Stomach (tissue), 9 donors: ENCODE measurements around the gene SLC35C1. TPM values are rescaled to one million over a fixed set of nuclear protein-coding genes. Genes with fewer than 3 reads are reported as not detected.

ENCODE experiments used
- DNase-seq, 2 donors: peaks; one replicate each; pipeline versions ENCODE4 v3.0.0 to v3.0.0-alpha.2; 2013 to 2019
- H3K27ac ChIP-seq, 5 donors: fragments of 200-600 bp in 4 of 5; sonication (generic) in 4 of 5; one replicate each; pipeline ENCODE4 v1.5.1; 2013 to 2019; ENCODE audit warnings: mild to moderate bottlenecking in 1 of 5, moderate library complexity in 1 of 5
- H3K27me3 ChIP-seq, 3 donors: fragments of 200-600 bp; sonication (generic); one replicate each; pipeline ENCODE4 v1.5.1; 2017 to 2019; ENCODE audit warnings: mixed run types in 1 of 3
- H3K36me3 ChIP-seq, 4 donors: fragments of 200-600 bp; sonication (generic); 1 replicate in 3 of 4; 2 replicates in 1 of 4; pipeline ENCODE4 v1.5.1; 2016 to 2019
- H3K4me1 ChIP-seq, 4 donors: fragments of 200-600 bp; sonication (generic); one replicate each; pipeline ENCODE4 v1.5.1; 2016 to 2019
- H3K4me3 ChIP-seq, 4 donors: fragments of 200-600 bp; sonication (generic) in 3 of 4; one replicate each; pipeline ENCODE4 v1.5.1; 2016 to 2019; ENCODE audit warnings: mild to moderate bottlenecking in 1 of 4
- H3K9me3 ChIP-seq, 4 donors: fragments of 200-600 bp; sonication (generic); one replicate each; pipeline ENCODE4 v1.5.1; 2016 to 2019
- EP300 ChIP-seq: sonication (generic); formaldehyde crosslinking; IDR thresholded peaks from one replicate; pipeline ENCODE4 v1.6.1; 2017; ENCODE audit warnings: antibody characterized with exemption
- POLR2A ChIP-seq, 4 donors: fragments of 450-650 bp; IDR thresholded peaks; one replicate each; pipeline ENCODE4 v1.6.1; 2016; ENCODE audit warnings: antibody characterized with exemption in 4 of 4, control low read depth in 2 of 4, mild to moderate bottlenecking in 1 of 4, moderate library complexity in 1 of 4
- POLR2AphosphoS5 ChIP-seq, 3 donors: sonication (generic); formaldehyde crosslinking; IDR thresholded peaks; one replicate each; pipeline ENCODE4 v1.6.1; 2016; ENCODE audit warnings: antibody characterized with exemption in 3 of 3
- WGBS, 5 donors: extraction: QIAGEN DNeasy Blood & Tissue Kit in 3 of 5; methylation state at CpG; one replicate each; pipeline versions ENCODE4 v1.1.5 to v1.1.7; 2013 to 2018; 5-methylcytosine and 5-hydroxymethylcytosine counted together
- intact Hi-C: fragments of 100-400 bp; cut with DNase I; formaldehyde crosslinking; loops from one replicate; pipeline ENCODE4 v1.15.1; 2023; ENCODE audit warnings: low total_unique reads
- polyA plus RNA-seq, 3 donors: library from polyadenylated mRNA; stranded (reverse); fragments of 200-250 nt; gene quantifications; one replicate each; pipeline ENCODE4 v1.2.3, GENCODE V29; 2013
- total RNA-seq, 5 donors: library from RNA; depleted of rRNA; stranded (reverse); fragments of >200 nt; gene quantifications; one replicate each; pipeline versions ENCODE4 v1.1.0 to v1.2.3, GENCODE V29; 2014 to 2016
- TF ChIP-seq, protein P1 (sequence below), 7 experiments: fragments of 450-650 bp in 4 of 7; fragments of 200-600 bp in 3 of 7; sonication (generic) in 3 of 7; IDR thresholded peaks; one replicate each; pipeline ENCODE4 v1.5.1; 2016 to 2019; ENCODE audit warnings: antibody characterized with exemption in 7 of 7, control low read depth in 2 of 7, mild to moderate bottlenecking in 1 of 7
- donor health status: healthy with polysubstance abuse.
- donor health status: Bipolar disorder and iron deficiency.
- donor health status: healthy.

Gene SLC35C1
- total and polyA plus RNA-seq, 8 donors: 7.6 to 21.4 (median 9.4) TPM

DNA sequence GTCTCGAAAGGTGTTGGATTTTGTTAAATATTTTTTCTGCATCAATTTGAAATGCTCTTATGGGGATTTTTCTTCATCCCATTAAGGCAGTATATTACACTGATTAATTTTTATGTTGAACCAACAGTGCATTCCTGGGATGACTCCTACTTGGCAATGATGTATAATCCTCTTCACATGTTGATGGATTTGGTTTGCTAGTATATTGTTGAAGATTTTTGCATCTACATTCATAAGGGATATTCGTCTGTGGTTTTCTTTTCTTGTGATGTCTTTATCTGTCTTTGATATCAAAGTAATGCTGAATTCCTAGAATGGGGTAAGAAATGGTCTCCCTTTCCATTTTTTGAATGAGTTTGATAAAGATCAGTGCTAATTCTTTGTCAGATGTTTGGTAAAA lies 18.7 kb upstream of the SLC35C1 start:
- no peak for TF ChIP-seq POLR2A (IDR thresholded peaks at IDR 0.05)
- TF ChIP-seq, protein P1, sequence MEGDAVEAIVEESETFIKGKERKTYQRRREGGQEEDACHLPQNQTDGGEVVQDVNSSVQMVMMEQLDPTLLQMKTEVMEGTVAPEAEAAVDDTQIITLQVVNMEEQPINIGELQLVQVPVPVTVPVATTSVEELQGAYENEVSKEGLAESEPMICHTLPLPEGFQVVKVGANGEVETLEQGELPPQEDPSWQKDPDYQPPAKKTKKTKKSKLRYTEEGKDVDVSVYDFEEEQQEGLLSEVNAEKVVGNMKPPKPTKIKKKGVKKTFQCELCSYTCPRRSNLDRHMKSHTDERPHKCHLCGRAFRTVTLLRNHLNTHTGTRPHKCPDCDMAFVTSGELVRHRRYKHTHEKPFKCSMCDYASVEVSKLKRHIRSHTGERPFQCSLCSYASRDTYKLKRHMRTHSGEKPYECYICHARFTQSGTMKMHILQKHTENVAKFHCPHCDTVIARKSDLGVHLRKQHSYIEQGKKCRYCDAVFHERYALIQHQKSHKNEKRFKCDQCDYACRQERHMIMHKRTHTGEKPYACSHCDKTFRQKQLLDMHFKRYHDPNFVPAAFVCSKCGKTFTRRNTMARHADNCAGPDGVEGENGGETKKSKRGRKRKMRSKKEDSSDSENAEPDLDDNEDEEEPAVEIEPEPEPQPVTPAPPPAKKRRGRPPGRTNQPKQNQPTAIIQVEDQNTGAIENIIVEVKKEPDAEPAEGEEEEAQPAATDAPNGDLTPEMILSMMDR (IDR thresholded peaks at IDR 0.05): no peak
- no peak for TF ChIP-seq POLR2AphosphoS5 (IDR thresholded peaks at IDR 0.05)
- no peak for TF ChIP-seq EP300
- Histone ChIP-seq H3K4me1 (no peaks in the 10 kb centered on the region), H3K36me3 (no peaks in the 10 kb centered on the region), H3K4me3 (no peak overlapping the region), H3K9me3 (peaks cover 0 to 14% (median 12%) of the 10 kb centered on the region in 4 donors), H3K27me3 (peaks cover 0 to 18% (median 0%) of the 10 kb centered on the region in 3 donors), H3K27ac (no peak overlapping the region)
- DNase-seq: no peak
- intact Hi-C loops: no loop called here
- WGBS, 5 donors: 80 to 84% (median 81%) methylated on average over 2 of the region's 2 CpGs

GRCh38 chr11:45788887-45789286 lies 16.1 kb upstream of the SLC35C1 start:
- 81 to 91% (median 88%) methylated on average over 3 of the region's 3 CpGs for WGBS, 5 donors
- TF ChIP-seq EP300: no peak
- TF ChIP-seq POLR2AphosphoS5 (IDR thresholded peaks at IDR 0.05): no peak

GRCh38 chr11:45791524-45791923 lies 13.4 kb upstream of the SLC35C1 start:
- Histone ChIP-seq H3K4me1 (peaks cover 0 to 7% (median 4%) of the 10 kb centered on the region in 4 donors), H3K27me3 (peaks cover 0 to 24% (median 0%) of the 10 kb centered on the region in 3 donors), H3K4me3 (no peak overlapping the region), H3K36me3 (no peaks in the 10 kb centered on the region), H3K27ac (no peak overlapping the region), H3K9me3 (peaks cover 0 to 13% (median 10%) of the 10 kb centered on the region in 4 donors)
- TF ChIP-seq EP300 (no peak), POLR2A (IDR thresholded peaks at IDR 0.05) (no peak), POLR2AphosphoS5 (IDR thresholded peaks at IDR 0.05) (no peak)
- TF ChIP-seq, protein P1 (IDR thresholded peaks at IDR 0.05): no peak
- DNase-seq: no peak
- WGBS, 5 donors: 69 to 87% (median 80%) methylated on average over 1 of the region's 1 CpG
- intact Hi-C loops: no loop called here

More at GRCh38 chr11:45788887-45789286, 16.1 kb upstream of the SLC35C1 start:
- no peak for DNase-seq
- intact Hi-C loops: no loop called here
- Histone ChIP-seq H3K9me3 (peaks cover 0 to 14% (median 12%) of the 10 kb centered on the region in 4 donors), H3K4me1 (peaks cover 0 to 2% (median 0%) of the 10 kb centered on the region in 4 donors), H3K27me3 (peaks cover 0 to 24% (median 0%) of the 10 kb centered on the region in 3 donors), H3K36me3 (no peaks in the 10 kb centered on the region), H3K4me3 (no peak overlapping the region), H3K27ac (no peak overlapping the region)

- H3K4me1 ChIP-seq: peaks cover 0 to 7% (median 4%) of the 10 kb centered on the region in 4 donors
- WGBS, 5 donors: 16 to 36% (median 27%) methylated on average over 3 of the region's 3 CpGs
- TF ChIP-seq EP300 (no peak), POLR2AphosphoS5 (IDR thresholded peaks at IDR 0.05) (no peak), POLR2A (IDR thresholded peaks at IDR 0.05) (no peak)
- TF ChIP-seq, protein P1 (IDR thresholded peaks at IDR 0.05): no peak
Observed at GRCh38 chr11:45794169-45794568, 10.8 kb upstream of the SLC35C1 start.

GRCh38 chr11:45795379-45795778 lies 9.6 kb upstream of the SLC35C1 start:
- no peaks in the 10 kb centered on the region for H3K9me3 ChIP-seq
- intact Hi-C loops: no loop called here
- 78 to 89% (median 85%) methylated on average over 5 of the region's 5 CpGs for WGBS, 5 donors
- no peaks in the 10 kb centered on the region for H3K36me3 ChIP-seq
- TF ChIP-seq, protein P1 (IDR thresholded peaks at IDR 0.05): no peak
- TF ChIP-seq POLR2A (IDR thresholded peaks at IDR 0.05): no peak
- TF ChIP-seq POLR2AphosphoS5 (IDR thresholded peaks at IDR 0.05): no peak
- TF ChIP-seq EP300: no peak
- H3K4me3 ChIP-seq: no peak overlapping the region
- H3K27me3 ChIP-seq: peaks cover 0 to 15% (median 0%) of the 10 kb centered on the region in 3 donors
- H3K27ac ChIP-seq: no peak overlapping the region
- H3K4me1 ChIP-seq: peaks cover 0 to 7% (median 4%) of the 10 kb centered on the region in 4 donors
- DNase-seq: no peak

More at GRCh38 chr11:45794169-45794568, 10.8 kb upstream of the SLC35C1 start:
- Histone ChIP-seq H3K36me3 (no peaks in the 10 kb centered on the region), H3K9me3 (no peaks in the 10 kb centered on the region), H3K4me3 (no peak overlapping the region), H3K27me3 (peaks cover 0 to 21% (median 0%) of the 10 kb centered on the region in 3 donors), H3K27ac (no peak overlapping the region)
- DNase-seq: peak; percentile 41 to 61
- intact Hi-C loops: no loop called here
